Fibroblast of skin of left biceps (primary cell): ENCODE measurements around the gene TMEM151A.
"Not testable (repeated sequence)": the region's sequence is repeated elsewhere in the genome, so short reads cannot be mapped to it uniquely, and the experiment has no call there.

Source experiments
- DNase-seq, 2 experiments: peaks; one replicate each; pipeline ENCODE4 v3.0.0-alpha.2; 2013; ENCODE audit warnings: low read depth in 2 of 2

The TMEM151A gene

GRCh38 chr11:66309475-66309874 is 17.8 kb downstream of the TMEM151A start:
- DNase-seq, result no peak

- no peak for DNase-seq
Observed at GRCh38 chr11:66310324-66310723, 18.6 kb downstream of the TMEM151A start.

GRCh38 chr11:66310803-66311440 is 19.2 kb downstream of the TMEM151A start:
- DNase-seq, result not testable (repeated sequence)

- DNase-seq, result no peak
Observed at GRCh38 chr11:66311470-66311964, 19.8 kb downstream of the TMEM151A start.

GRCh38 chr11:66311965-66312548 is 20.4 kb downstream of the TMEM151A start:
- DNase-seq, result peak; percentile 68 to 76

- peak; percentile 99 for DNase-seq
Observed at GRCh38 chr11:66312549-66313320, 21.0 kb downstream of the TMEM151A start.

GRCh38 chr11:66313321-66314185 is 21.9 kb downstream of the TMEM151A start:
- DNase-seq, result no peak

- DNase-seq, result no peak
Observed at GRCh38 chr11:66314186-66314501, 22.4 kb downstream of the TMEM151A start.

- no peak for DNase-seq
Observed at GRCh38 chr11:66314561-66315497, 23.1 kb downstream of the TMEM151A start.

GRCh38 chr11:66315498-66315885 is 23.8 kb downstream of the TMEM151A start:
- no peak for DNase-seq

- no peak for DNase-seq
Observed at GRCh38 chr11:66315921-66316811, 24.5 kb downstream of the TMEM151A start.

- peak; percentile 80 for DNase-seq
Observed at GRCh38 chr11:66316849-66317251, 25.2 kb downstream of the TMEM151A start, which contains the start of gene CD248. Gene CD248, minus strand, starts transcription at chr11:66317044. Its CDS starts 17 bp downstream, at chr11:66317027.

GRCh38 chr11:66317322-66317722 is 25.6 kb downstream of the TMEM151A start:
- peak; percentile 35 to 48 for DNase-seq

GRCh38 chr11:66317723-66318599 is 26.3 kb downstream of the TMEM151A start:
- peak; percentile 76 to 79 for DNase-seq

GRCh38 chr11:66318600-66318970 is 26.9 kb downstream of the TMEM151A start:
- no peak for DNase-seq

- not testable (repeated sequence) for DNase-seq
Observed at GRCh38 chr11:66320289-66320688, 28.6 kb downstream of the TMEM151A start.

- DNase-seq, result not testable (repeated sequence)
Observed at GRCh38 chr11:66320748-66321147, 29.1 kb downstream of the TMEM151A start.

- DNase-seq, result no peak
Observed at GRCh38 chr11:66321606-66322005, 29.9 kb downstream of the TMEM151A start.
